Measurements from ENCODE around the gene FN3K.

The FN3K gene

GRCh38 chr17:82703935-82704865 is 31.2 kb upstream of the FN3K start:
- DNase-seq = no peak

GRCh38 chr17:82704886-82705285 is 30.5 kb upstream of the FN3K start:
- DNase-seq = no peak

- no peak for DNase-seq
Measured at GRCh38 chr17:82705756-82706155, 29.7 kb upstream of the FN3K start.

GRCh38 chr17:82709024-82709675 is 26.3 kb upstream of the FN3K start:
- DNase-seq = no peak

GRCh38 chr17:82709676-82710498 is 25.5 kb upstream of the FN3K start:
- DNase-seq = no peak

GRCh38 chr17:82710499-82711232 is 24.7 kb upstream of the FN3K start:
- no peak for DNase-seq

- DNase-seq = no peak
Measured at GRCh38 chr17:82713071-82713723, 22.2 kb upstream of the FN3K start.

- peak; percentile 91 for DNase-seq
Measured at GRCh38 chr17:82716203-82717010, 19.0 kb upstream of the FN3K start, which contains the start of gene FN3KRP. Gene FN3KRP (plus strand): TSS chr17:82716706. CDS start chr17:82716756, 50 bp downstream.

- DNase-seq = no peak
Measured at GRCh38 chr17:82718986-82719685, 16.3 kb upstream of the FN3K start.

GRCh38 chr17:82720204-82720603 is 15.2 kb upstream of the FN3K start:
- DNase-seq = no peak

GRCh38 chr17:82722341-82723013 is 12.9 kb upstream of the FN3K start:
- DNase-seq = no peak

- DNase-seq = no peak
Measured at GRCh38 chr17:82723169-82723807, 12.1 kb upstream of the FN3K start.

GRCh38 chr17:82726427-82726826 is 9.0 kb upstream of the FN3K start:
- DNase-seq = no peak

- DNase-seq = no peak
Measured at GRCh38 chr17:82729479-82730260, 5.7 kb upstream of the FN3K start.

GRCh38 chr17:82732118-82732743 is 3.2 kb upstream of the FN3K start:
- DNase-seq = no peak

- no peak for DNase-seq
Measured at GRCh38 chr17:82736511-82737185, 1.2 kb downstream of the FN3K start.
